Measurements from ENCODE around the gene COX5B.
"Not testable (repeated sequence)": the region's sequence is repeated elsewhere in the genome, so short reads cannot be mapped to it uniquely, and the experiment has no call there.

Gene COX5B

GRCh38 chr2:97654791-97655190 lies 8.9 kb downstream of the COX5B start:
- DNase-seq = no peak

GRCh38 chr2:97656129-97656755 lies 10.4 kb downstream of the COX5B start:
- DNase-seq = no peak

GRCh38 chr2:97656905-97657587 lies 11.2 kb downstream of the COX5B start:
- DNase-seq = no peak

GRCh38 chr2:97657986-97658690 lies 12.3 kb downstream of the COX5B start:
- no peak for DNase-seq

GRCh38 chr2:97658691-97659157 lies 12.9 kb downstream of the COX5B start:
- DNase-seq = no peak

GRCh38 chr2:97659256-97660043 lies 13.6 kb downstream of the COX5B start:
- DNase-seq = no peak

GRCh38 chr2:97660044-97660774 lies 14.3 kb downstream of the COX5B start:
- DNase-seq = no peak

- no peak for DNase-seq
Measured at GRCh38 chr2:97660775-97661389, 15.0 kb downstream of the COX5B start.

- DNase-seq = no peak
Measured at GRCh38 chr2:97661927-97662326, 16.1 kb downstream of the COX5B start.

- no peak for DNase-seq
Measured at GRCh38 chr2:97662386-97662894, 16.6 kb downstream of the COX5B start.

GRCh38 chr2:97662895-97663625 lies 17.2 kb downstream of the COX5B start:
- peak; percentile 49 for DNase-seq

GRCh38 chr2:97663626-97663961 lies 17.7 kb downstream of the COX5B start:
- no peak for DNase-seq

- peak; percentile 96 for DNase-seq
Measured at GRCh38 chr2:97663962-97664635, 18.2 kb downstream of the COX5B start, which contains the start of gene ACTR1B. TSS of gene ACTR1B (minus strand) at chr2:97664044. CDS start at chr2:97663890, 154 bp downstream.

GRCh38 chr2:97664636-97664970 lies 18.7 kb downstream of the COX5B start:
- no peak for DNase-seq

- DNase-seq = no peak
Measured at GRCh38 chr2:97669448-97669847, 23.6 kb downstream of the COX5B start, which contains the start of gene C2orf92. TSS of gene C2orf92 (plus strand) at chr2:97669713. CDS start at chr2:97669789, 76 bp downstream.

GRCh38 chr2:97670471-97670870 lies 24.6 kb downstream of the COX5B start:
- no peak for DNase-seq

- no peak for DNase-seq
Measured at GRCh38 chr2:97671526-97671925, 25.7 kb downstream of the COX5B start.

GRCh38 chr2:97672606-97673140 lies 26.8 kb downstream of the COX5B start:
- DNase-seq = not testable (repeated sequence)

- DNase-seq = no peak
Measured at GRCh38 chr2:97673182-97673914, 27.5 kb downstream of the COX5B start.
